HepG2 (cell line): Measurements from ENCODE around the gene HEMK1. TPM values are rescaled to one million over a fixed set of nuclear protein-coding genes. Genes with fewer than 3 reads are reported as not detected.

ENCODE experiments used
- FOXA1 ChIP-seq, 2 experiments: fragments of 450-650 bp in 1 of 2; sonication (generic) in 1 of 2; formaldehyde crosslinking in 1 of 2; IDR thresholded peaks; 2 replicates each; pipeline versions ENCODE4 v1.4.0 to v1.6.1; 2016 to 2020; ENCODE audit warnings: missing genetic modification reagents in 1 of 2
- FOXK1 ChIP-seq: sonication (generic); formaldehyde crosslinking; IDR thresholded peaks from 2 replicates; pipeline ENCODE4 v1.4.0; 2020; ENCODE audit warnings: low read depth, missing genetic modification reagents, borderline replicate concordance
- MXD1 ChIP-seq: sonication (generic); formaldehyde crosslinking; IDR thresholded peaks from 2 replicates; pipeline ENCODE4 v1.4.0; 2020; ENCODE audit warnings: mild to moderate bottlenecking, missing genetic modification reagents
- REST ChIP-seq, 2 experiments: IDR thresholded peaks; 2 replicates each; pipeline ENCODE4 v1.6.1; 2011 to 2012; ENCODE audit warnings: low read length in 2 of 2, borderline replicate concordance in 1 of 2, low read depth in 1 of 2, mild to moderate bottlenecking in 1 of 2, moderate library complexity in 1 of 2
- YEATS4 ChIP-seq: sonication (generic); formaldehyde crosslinking; IDR thresholded peaks from 2 replicates; pipeline ENCODE4 v1.4.0; 2020; ENCODE audit warnings: missing genetic modification reagents, borderline replicate concordance
- ZNF670 ChIP-seq: sonication (generic); formaldehyde crosslinking; IDR thresholded peaks from 2 replicates; pipeline ENCODE4 v1.8.0; 2022; ENCODE audit warnings: mild to moderate bottlenecking, missing genetic modification reagents, borderline replicate concordance
- ZNF687 ChIP-seq: sonication (generic); formaldehyde crosslinking; IDR thresholded peaks from 2 replicates; pipeline ENCODE4 v1.5.1; 2020; ENCODE audit warnings: mild to moderate bottlenecking, missing genetic modification reagents, moderate library complexity
- polyA plus RNA-seq, 8 experiments: library from polyadenylated mRNA; depleted of rRNA in 3 of 8; stranded (reverse) in 7 of 8; unstranded in 1 of 8; fragments of >200 nt; fragmentation: Illumina TruSeq in 4 of 8; extraction: Trizol in 4 of 8; gene quantifications; 2 replicates each; pipeline versions ENCODE4 v1.2.1 to v1.2.3, GENCODE V29; 2011 to 2016; ENCODE audit warnings: low read depth in 4 of 8, missing spikeins in 1 of 8, mixed read lengths in 1 of 8; ENCODE audit not compliant: insufficient read depth in 1 of 8
- total RNA-seq, 5 experiments: library from RNA; depleted of rRNA; stranded (reverse); fragments of >200 nt; fragmentation: Illumina TruSeq; extraction: Trizol; gene quantifications; 2 replicates each; pipeline ENCODE4 v1.2.3, GENCODE V29; 2016; ENCODE audit warnings: low read depth in 1 of 5
- TF ChIP-seq, protein P1 (sequence below): sonication (generic); formaldehyde crosslinking; IDR thresholded peaks from 2 replicates; pipeline ENCODE4 v1.8.0; 2022; ENCODE audit warnings: mild to moderate bottlenecking, missing genetic modification reagents, moderate library complexity
- TF ChIP-seq, protein P2 (sequence below): sonication (generic); formaldehyde crosslinking; IDR thresholded peaks from 2 replicates; pipeline ENCODE4 v1.8.1; 2023; ENCODE audit warnings: mild to moderate bottlenecking, missing genetic modification reagents

HEMK1 gene
- total and polyA plus RNA-seq, 2 of the 13 experiments (the other 11 are each of a cell fraction or from before 2014, with no cell fraction given): 9.8 to 12.6 TPM

GRCh38 chr3:50568947-50569749, at the start of gene HEMK1 (continued):
- TF ChIP-seq REST (IDR thresholded peaks at IDR 0.05; ENCODE audit: borderline replicate concordance in 1 of 2, low read depth in 1 of 2, low read length in 2 of 2) (no peak), MXD1 (CRISPR knock-in tag) (peak; percentile 67; the same call in 1 of the 2 replicates), FOXK1 (CRISPR knock-in tag) (peak; percentile 64; the same call in 1 of the 2 replicates), YEATS4 (peak; percentile 98), FOXA1 (IDR thresholded peaks at IDR 0.05) (no peak), FOXA1 (CRISPR knock-in tag; IDR thresholded peaks at IDR 0.05) (no peak), ZNF687 (CRISPR knock-in tag) (peak; percentile 83), ZNF670 (CRISPR knock-in tag) (peak; percentile 68; the same call in 1 of the 2 replicates)
- TF ChIP-seq, protein P1, sequence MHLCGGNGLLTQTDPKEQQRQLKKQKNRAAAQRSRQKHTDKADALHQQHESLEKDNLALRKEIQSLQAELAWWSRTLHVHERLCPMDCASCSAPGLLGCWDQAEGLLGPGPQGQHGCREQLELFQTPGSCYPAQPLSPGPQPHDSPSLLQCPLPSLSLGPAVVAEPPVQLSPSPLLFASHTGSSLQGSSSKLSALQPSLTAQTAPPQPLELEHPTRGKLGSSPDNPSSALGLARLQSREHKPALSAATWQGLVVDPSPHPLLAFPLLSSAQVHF (CRISPR knock-in tag): peak; percentile 38; the same call in 1 of the 2 replicates
- TF ChIP-seq, protein P2, sequence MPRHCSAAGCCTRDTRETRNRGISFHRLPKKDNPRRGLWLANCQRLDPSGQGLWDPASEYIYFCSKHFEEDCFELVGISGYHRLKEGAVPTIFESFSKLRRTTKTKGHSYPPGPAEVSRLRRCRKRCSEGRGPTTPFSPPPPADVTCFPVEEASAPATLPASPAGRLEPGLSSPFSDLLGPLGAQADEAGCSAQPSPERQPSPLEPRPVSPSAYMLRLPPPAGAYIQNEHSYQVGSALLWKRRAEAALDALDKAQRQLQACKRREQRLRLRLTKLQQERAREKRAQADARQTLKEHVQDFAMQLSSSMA (CRISPR knock-in tag): no peak
